ENCODE results near the gene RAB31. TPM values are rescaled to one million over a fixed set of nuclear protein-coding genes. Genes with fewer than 3 reads are reported as not detected.
A peak's percentile ranks its signal among the peaks of the same experiment; 100 is the strongest.

The RAB31 gene
- total RNA-seq, 1 experiment from 2014 or later: 6.1 TPM

- TF ChIP-seq CTCF (conservative IDR thresholded peaks at IDR 0.05; ENCODE audit: low read depth, low read length) (no peak), EZH2 (IDR thresholded peaks at IDR 0.05; ENCODE audit: borderline replicate concordance, low read depth, low read length, poor library complexity, severe bottlenecking) (no peak)
- no peak for DNase-seq (ENCODE audit: low spot score)
- ChIA-PET POLR2A (ENCODE audit: low non-redundant PET) (no interaction called here), CTCF (no interaction called here)
- Histone ChIP-seq H3K4me3 (ENCODE audit: low read depth, low read length, poor library complexity, severe bottlenecking) (peak overlapping the region; percentile 68), H3K4me1 (ENCODE audit: insufficient read depth, low read length, poor library complexity, severe bottlenecking) (peaks cover 12% of the 10 kb centered on the region), H3K27ac (ENCODE audit: low read depth, low read length, poor library complexity, severe bottlenecking) (no peak overlapping the region), H3K27me3 (replicated peaks; ENCODE audit: insufficient read depth, low read depth, low read length, poor library complexity) (no peaks in the 10 kb centered on the region), H3K36me3 (ENCODE audit: insufficient read depth, low read length, poor library complexity, severe bottlenecking) (no peaks in the 10 kb centered on the region), H3K9me3 (ENCODE audit: low read depth, low read length, poor library complexity, severe bottlenecking) (no peaks in the 10 kb centered on the region)
- BruUV-seq (replicated peaks): no TSS peak
- intact Hi-C loops (cut with micrococcal nuclease; ENCODE audit: unreplicated experiment): loop anchor here (10.0 kb wide), 2 partner anchors 215 to 815 kb away; partner anchors contain the start of gene NAPG
Measured at GRCh38 chr18:9709304-9709877, 1.3 kb downstream of the RAB31 start.

- DNase-seq (ENCODE audit: low spot score): no peak
- Histone ChIP-seq H3K4me1 (ENCODE audit: insufficient read depth, low read length, poor library complexity, severe bottlenecking) (peaks cover 12% of the 10 kb centered on the region), H3K27me3 (replicated peaks; ENCODE audit: insufficient read depth, low read depth, low read length, poor library complexity) (no peaks in the 10 kb centered on the region), H3K36me3 (ENCODE audit: insufficient read depth, low read length, poor library complexity, severe bottlenecking) (no peaks in the 10 kb centered on the region), H3K9me3 (ENCODE audit: low read depth, low read length, poor library complexity, severe bottlenecking) (no peaks in the 10 kb centered on the region), H3K27ac (ENCODE audit: low read depth, low read length, poor library complexity, severe bottlenecking) (no peak overlapping the region), H3K4me3 (ENCODE audit: low read depth, low read length, poor library complexity, severe bottlenecking) (no peak overlapping the region)
- no peak for TF ChIP-seq EZH2 (IDR thresholded peaks at IDR 0.05; ENCODE audit: borderline replicate concordance, low read depth, low read length, poor library complexity, severe bottlenecking)
- TF ChIP-seq CTCF (conservative IDR thresholded peaks at IDR 0.05; ENCODE audit: low read depth, low read length): no peak
- BruUV-seq (replicated peaks): no TSS peak
- POLR2A ChIA-PET (ENCODE audit: low non-redundant PET): no interaction called here
- intact Hi-C loops (cut with micrococcal nuclease; ENCODE audit: unreplicated experiment): no loop called here
- CTCF ChIA-PET: no interaction called here
Measured at GRCh38 chr18:9710037-9710436, 1.9 kb downstream of the RAB31 start.

- CTCF ChIA-PET: no interaction called here
- no peaks in the 10 kb centered on the region for H3K36me3 ChIP-seq (ENCODE audit: insufficient read depth, low read length, poor library complexity, severe bottlenecking)
Measured at GRCh38 chr18:9711361-9712129, 3.4 kb downstream of the RAB31 start.

More at GRCh38 chr18:9711361-9712129, 3.4 kb downstream of the RAB31 start:
- POLR2A ChIA-PET (ENCODE audit: low non-redundant PET): interaction anchor here (0.6 kb wide), 1 partner anchor 1261 kb away, joined by 3 read pairs; no protein-coding TSS in a partner anchor
- Histone ChIP-seq H3K9me3 (ENCODE audit: low read depth, low read length, poor library complexity, severe bottlenecking) (no peaks in the 10 kb centered on the region), H3K27ac (ENCODE audit: low read depth, low read length, poor library complexity, severe bottlenecking) (no peak overlapping the region), H3K4me1 (ENCODE audit: insufficient read depth, low read length, poor library complexity, severe bottlenecking) (no peaks in the 10 kb centered on the region), H3K4me3 (ENCODE audit: low read depth, low read length, poor library complexity, severe bottlenecking) (no peak overlapping the region), H3K27me3 (replicated peaks; ENCODE audit: insufficient read depth, low read depth, low read length, poor library complexity) (no peaks in the 10 kb centered on the region)
- intact Hi-C loops (cut with micrococcal nuclease; ENCODE audit: unreplicated experiment): no loop called here
- TF ChIP-seq EZH2 (IDR thresholded peaks at IDR 0.05; ENCODE audit: borderline replicate concordance, low read depth, low read length, poor library complexity, severe bottlenecking) (no peak), CTCF (conservative IDR thresholded peaks at IDR 0.05; ENCODE audit: low read depth, low read length) (no peak)
- no peak for DNase-seq (ENCODE audit: low spot score)
- no TSS peak for BruUV-seq (replicated peaks)
